ENCODE data around the gene ZDHHC8.

Gene ZDHHC8

GRCh38 chr22:20115691-20116375 is 15.8 kb upstream of the ZDHHC8 start, which contains the start of gene RANBP1:
TSS of gene RANBP1 (plus strand) at chr22:20116104. CDS start at chr22:20116185, 81 bp downstream.
- DNase-seq, result no peak

GRCh38 chr22:20116376-20116950 is 15.1 kb upstream of the ZDHHC8 start:
- no peak for DNase-seq

- DNase-seq, result peak; percentile 90
These were observed 14.5 kb upstream of the ZDHHC8 start, which contains the start of gene TRMT2A for GRCh38 chr22:20116951-20117632. TSS of gene TRMT2A (minus strand) at chr22:20117226. CDS start at chr22:20116906, 320 bp downstream.

- DNase-seq, result no peak
These were observed 13.8 kb upstream of the ZDHHC8 start for GRCh38 chr22:20117633-20118299.

- no peak for DNase-seq
These were observed 13.1 kb upstream of the ZDHHC8 start for GRCh38 chr22:20118300-20119020.

GRCh38 chr22:20121856-20122415 is 9.7 kb upstream of the ZDHHC8 start:
- no peak for DNase-seq

- DNase-seq, result no peak
These were observed 8.1 kb upstream of the ZDHHC8 start for GRCh38 chr22:20123366-20124082.

- no peak for DNase-seq
These were observed 7.4 kb upstream of the ZDHHC8 start for GRCh38 chr22:20124083-20124787.

- no peak for DNase-seq
These were observed 6.1 kb upstream of the ZDHHC8 start for GRCh38 chr22:20125201-20126174.

- no peak for DNase-seq
These were observed 5.1 kb upstream of the ZDHHC8 start for GRCh38 chr22:20126284-20127029.

- no peak for DNase-seq
These were observed 4.2 kb upstream of the ZDHHC8 start for GRCh38 chr22:20127318-20127868.

GRCh38 chr22:20127869-20128618 is 3.6 kb upstream of the ZDHHC8 start:
- no peak for DNase-seq

GRCh38 chr22:20128619-20128901 is 3.0 kb upstream of the ZDHHC8 start:
- no peak for DNase-seq

GRCh38 chr22:20128902-20129746 is 2.5 kb upstream of the ZDHHC8 start:
- peak; percentile 11 for DNase-seq

- no peak for DNase-seq
These were observed 1.9 kb upstream of the ZDHHC8 start for GRCh38 chr22:20129747-20130014.

GRCh38 chr22:20130319-20130718 is 1.3 kb upstream of the ZDHHC8 start:
- no peak for DNase-seq

All from SHP77 treated with DMSO at 0.1 percent for 48 hours (cell line).